Fibroblast of mammary gland (primary cell): ENCODE measurements around the gene CHAF1A.

ENCODE experiments used
- DNase-seq: peaks from one replicate; pipeline ENCODE4 v3.0.0-alpha.2; 2010; ENCODE audit warnings: low read depth
- H3K4me3 ChIP-seq: 2 replicates; pipeline ENCODE4 v1.5.1; 2011; ENCODE audit warnings: low read depth, mild to moderate bottlenecking, low read length, moderate library complexity; ENCODE audit not compliant: control insufficient read depth
- CTCF ChIP-seq: conservative IDR thresholded peaks from 2 replicates; pipeline ENCODE4 v1.5.1; 2011; ENCODE audit warnings: low read depth, low read length, inconsistent platforms; ENCODE audit not compliant: control insufficient read depth, insufficient read depth

The CHAF1A gene

DNA sequence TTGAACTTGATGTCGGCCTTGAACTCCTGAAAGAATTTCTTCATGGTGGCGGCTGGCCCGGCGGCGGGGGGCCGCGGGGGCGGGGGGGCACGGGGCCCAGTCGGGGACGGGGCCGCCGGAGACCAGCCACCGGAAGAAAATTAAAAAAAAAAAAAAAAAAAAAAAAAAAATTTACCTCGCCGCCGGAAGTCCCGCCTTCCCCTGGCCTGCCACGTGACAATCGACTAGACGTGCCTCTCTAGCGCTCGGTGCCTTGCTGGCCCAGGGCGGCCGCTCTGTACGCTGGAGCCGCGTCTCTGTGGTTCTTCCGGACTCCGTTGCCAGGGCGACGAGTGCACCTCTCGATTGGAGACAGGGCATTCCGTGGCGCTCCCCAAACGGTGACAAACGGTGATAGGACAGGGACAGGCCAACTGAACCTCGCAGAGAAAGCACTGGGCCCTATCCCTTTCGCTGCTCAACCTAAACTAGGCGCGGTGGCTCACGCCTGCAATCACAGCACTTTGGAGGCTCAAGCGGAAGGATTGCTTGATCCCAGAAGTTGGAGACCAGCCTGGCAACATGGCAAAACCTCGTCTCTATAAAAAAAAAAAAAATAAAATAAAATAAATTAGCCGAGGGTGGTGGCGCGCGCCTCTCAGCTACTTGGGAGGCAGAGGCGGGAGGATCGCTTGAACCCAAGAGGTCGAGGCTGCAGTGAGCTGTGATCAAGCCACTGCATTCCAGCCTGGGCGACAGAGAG is 55.4 kb downstream of the CHAF1A start, which contains the start of gene UBXN6:
Gene UBXN6, minus strand, starts transcription at position 141 of the 742 bp plus-strand sequence. Its CDS starts 97 bp downstream, at position 44.
- TF ChIP-seq CTCF: no peak
- peak within 1 kb of the TSS; percentile 87 for H3K4me3 ChIP-seq
- DNase-seq: peak; percentile 98

GRCh38 chr19:4464815-4465581 is 62.6 kb downstream of the CHAF1A start:
- H3K4me3 ChIP-seq: no peak overlapping the region
- no peak for DNase-seq
- no peak for TF ChIP-seq CTCF

DNA sequence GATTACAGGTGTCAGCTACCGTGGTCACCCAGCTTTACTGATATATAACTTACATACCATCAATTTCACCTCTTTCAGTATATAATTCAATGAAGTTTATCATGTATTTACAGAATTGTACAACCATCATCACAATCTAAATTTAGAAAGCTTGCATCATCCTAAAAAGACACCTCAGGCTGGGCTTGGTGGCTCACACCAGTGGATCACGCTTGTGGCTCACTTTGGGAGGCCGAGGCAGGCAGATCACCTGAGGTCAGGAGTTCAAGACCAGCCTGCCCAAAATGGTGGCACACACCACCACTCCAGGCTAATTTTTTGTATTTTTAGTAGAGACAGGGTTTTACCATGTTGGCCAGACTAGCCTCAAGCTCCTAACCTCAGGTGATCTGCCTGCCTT is 65.4 kb downstream of the CHAF1A start:
- TF ChIP-seq CTCF: no peak
- no peak overlapping the region for H3K4me3 ChIP-seq
- no peak for DNase-seq

- DNase-seq: peak; percentile 100
- H3K4me3 ChIP-seq: peak overlapping the region; percentile 77
- TF ChIP-seq CTCF: no peak
These were observed 69.1 kb downstream of the CHAF1A start for GRCh38 chr19:4471403-4472173.

DNA sequence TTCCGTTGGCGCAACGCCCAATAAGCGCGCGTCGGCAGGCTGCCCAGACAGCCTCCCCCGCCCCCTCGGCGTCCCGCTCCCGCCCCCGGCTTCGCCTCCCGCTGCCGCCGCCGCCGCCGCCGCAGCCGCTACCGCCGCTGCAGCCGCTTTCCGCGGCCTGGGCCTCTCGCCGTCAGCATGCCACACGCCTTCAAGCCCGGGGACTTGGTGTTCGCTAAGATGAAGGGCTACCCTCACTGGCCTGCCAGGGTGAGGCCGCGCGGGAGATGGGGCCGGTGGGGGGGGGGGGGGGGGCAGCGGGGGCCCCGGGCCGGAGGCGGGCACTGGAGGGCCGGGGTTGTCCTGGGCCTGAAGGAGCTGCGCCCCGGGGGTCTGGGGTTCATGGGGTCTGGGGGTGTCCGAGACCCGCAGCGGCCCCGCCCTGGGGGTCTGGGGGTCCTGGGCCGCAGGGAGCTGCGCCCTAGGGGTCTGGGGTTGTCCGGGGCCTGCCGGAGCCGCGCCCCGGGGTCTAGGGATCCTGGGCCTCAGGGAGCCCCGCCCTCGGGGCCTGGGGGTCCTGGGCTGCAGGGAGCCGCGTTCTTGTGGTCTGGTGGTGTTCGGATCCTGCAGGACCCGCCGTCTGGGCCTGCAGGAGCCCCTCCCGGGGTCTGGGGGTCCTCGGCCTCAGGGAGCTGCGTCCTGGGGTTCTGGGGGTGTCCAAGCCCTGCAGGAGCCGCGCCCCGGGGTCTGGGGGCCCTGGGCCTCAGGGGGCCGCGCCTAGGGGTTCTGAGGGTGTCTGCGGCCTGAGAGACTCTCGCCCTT is 69.9 kb downstream of the CHAF1A start, which contains the start of gene HDGFL2:
Gene HDGFL2, plus strand, starts transcription at position 124 of the 801 bp plus-strand sequence. Its CDS starts 54 bp downstream, at position 178.
- no peak for DNase-seq
- H3K4me3 ChIP-seq: peak within 1 kb of the TSS; percentile 77
- TF ChIP-seq CTCF: no peak
